Kidney epithelial cell (primary cell): ENCODE measurements around the gene EMC1. TPM values are rescaled to one million over a fixed set of nuclear protein-coding genes. Genes with fewer than 3 reads are reported as not detected.
"Not testable (repeated sequence)": the region's sequence is repeated elsewhere in the genome, so short reads cannot be mapped to it uniquely, and the experiment has no call there.

Experiments
- DNase-seq: peaks from one replicate; pipeline ENCODE4 v3.0.0-alpha.2; 2010; ENCODE audit warnings: low read depth
- H3K27me3 ChIP-seq: 2 replicates; pipeline ENCODE4 v1.6.0; 2011; ENCODE audit warnings: low read length; ENCODE audit not compliant: control insufficient read depth, insufficient read depth
- H3K36me3 ChIP-seq: 2 replicates; pipeline ENCODE4 v1.5.1; 2011; ENCODE audit warnings: low read length; ENCODE audit not compliant: control insufficient read depth, insufficient read depth
- H3K4me3 ChIP-seq: 2 replicates; pipeline ENCODE4 v1.5.1; 2011; ENCODE audit warnings: low read depth, mild to moderate bottlenecking, control low read depth, low read length
- CTCF ChIP-seq: IDR thresholded peaks from 2 replicates; pipeline ENCODE4 v1.5.1; 2011; ENCODE audit warnings: mild to moderate bottlenecking, moderate library complexity, low read length, control low read depth, inconsistent platforms; ENCODE audit not compliant: insufficient read depth, poor library complexity, severe bottlenecking
- total RNA-seq: library from RNA; depleted of rRNA; stranded (reverse); fragments of >200 nt; gene quantifications from 2 replicates; pipeline ENCODE4 v1.2.3, GENCODE V29; 2015

The EMC1 gene
- total RNA-seq, 1 donor from 2014 or later: 79.1 TPM

DNA sequence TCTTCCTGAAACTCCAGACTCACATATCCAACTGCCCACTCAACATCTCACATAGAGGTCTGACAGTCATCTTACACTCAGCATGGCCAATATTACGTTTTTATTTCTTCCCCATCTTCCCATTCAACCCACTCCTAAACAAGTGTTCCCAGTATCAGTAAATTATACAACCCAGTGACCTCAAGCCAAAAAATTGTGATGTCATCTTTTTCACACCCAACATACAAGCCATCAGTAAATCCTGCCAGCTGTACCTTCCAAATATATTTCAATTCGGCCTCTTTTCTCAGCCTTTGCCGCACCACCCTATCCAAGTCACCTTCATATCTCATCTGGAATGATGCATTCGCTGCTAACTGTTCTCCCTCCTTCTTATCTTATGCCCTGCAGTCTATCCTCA lies 60.9 kb downstream of the EMC1 start:
- Histone ChIP-seq H3K36me3 (peaks cover 3% of the 10 kb centered on the region), H3K4me3 (no peak overlapping the region), H3K27me3 (no peaks in the 10 kb centered on the region)
- no peak for TF ChIP-seq CTCF
- no peak for DNase-seq

- DNase-seq: no peak
- no peak overlapping the region for H3K4me3 ChIP-seq
- H3K36me3 ChIP-seq: peaks cover 3% of the 10 kb centered on the region
- TF ChIP-seq CTCF: no peak
- H3K27me3 ChIP-seq: no peaks in the 10 kb centered on the region
Observed at GRCh38 chr1:19189270-19189669, 62.1 kb downstream of the EMC1 start.

DNA sequence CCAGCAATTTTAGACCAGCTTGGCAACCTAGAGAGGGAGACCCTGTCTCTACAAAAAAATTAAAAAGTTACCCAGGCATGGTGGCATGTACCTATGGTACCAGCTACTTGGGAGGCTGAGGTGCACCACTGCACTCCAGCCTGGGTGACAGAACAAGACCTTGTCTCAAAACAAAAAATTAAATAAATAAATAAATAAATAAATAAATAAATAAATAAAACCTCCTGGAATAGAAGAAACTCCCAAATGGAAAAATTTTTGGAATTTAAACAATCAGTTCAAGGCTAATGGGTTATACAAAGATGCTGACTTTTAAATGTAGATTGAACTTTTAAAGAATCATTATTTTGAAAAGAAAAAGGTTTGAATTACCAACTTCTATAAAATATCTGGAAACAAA lies 63.5 kb downstream of the EMC1 start:
- Histone ChIP-seq H3K27me3 (no peaks in the 10 kb centered on the region), H3K36me3 (peaks cover 5% of the 10 kb centered on the region), H3K4me3 (no peak overlapping the region)
- TF ChIP-seq CTCF: no peak
- DNase-seq: no peak

- DNase-seq: no peak
- peaks cover 4% of the 10 kb centered on the region for H3K36me3 ChIP-seq
- no peak for TF ChIP-seq CTCF
- H3K27me3 ChIP-seq: no peaks in the 10 kb centered on the region
- H3K4me3 ChIP-seq: no peak overlapping the region
Observed at GRCh38 chr1:19186001-19186400, 65.3 kb downstream of the EMC1 start.

GRCh38 chr1:19182223-19182622 lies 69.1 kb downstream of the EMC1 start:
- no peak for TF ChIP-seq CTCF
- Histone ChIP-seq H3K27me3 (no peaks in the 10 kb centered on the region), H3K36me3 (peaks cover 5% of the 10 kb centered on the region), H3K4me3 (no peak overlapping the region)
- DNase-seq: no peak

DNA sequence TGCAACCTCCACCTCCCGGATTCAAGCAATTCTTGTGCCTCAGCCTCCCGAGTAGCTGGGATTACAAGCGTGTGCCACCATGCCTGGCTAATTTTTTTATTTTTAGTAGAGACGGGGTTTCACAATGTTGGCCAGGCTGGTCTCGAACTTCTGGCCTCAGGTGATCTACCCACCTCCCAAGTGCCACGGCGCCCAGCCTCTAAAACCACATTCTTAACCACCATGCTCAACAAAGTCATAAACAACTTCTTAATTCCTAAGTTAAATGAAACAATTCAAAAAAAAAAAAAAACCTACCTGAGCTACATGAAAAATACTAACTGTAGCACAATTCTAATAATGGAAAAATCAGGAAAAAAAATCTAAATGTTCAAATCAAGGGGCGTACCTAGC lies 71.1 kb downstream of the EMC1 start:
- not testable (repeated sequence) for H3K4me3 ChIP-seq, DNase-seq, H3K36me3 ChIP-seq

More for the DNA sequence above, 71.1 kb downstream of the EMC1 start:
- H3K27me3 ChIP-seq: not testable (repeated sequence)
